HG03159 (cell line): Measurements from ENCODE around the gene TNK1.
"Not testable (repeated sequence)": the region's sequence is repeated elsewhere in the genome, so short reads cannot be mapped to it uniquely, and the experiment has no call there.

ENCODE experiments used
- ATAC-seq: cut with Tn5 transposase; IDR thresholded peaks from one replicate; pipeline ENCODE4 v1.9.1; 2021; ENCODE audit warnings: mild to moderate bottlenecking, moderate library complexity; ENCODE audit not compliant: unreplicated experiment

The TNK1 gene

GRCh38 chr17:7354262-7354843 is 26.5 kb upstream of the TNK1 start:
- no peak for ATAC-seq

- no peak for ATAC-seq
Observed at GRCh38 chr17:7355053-7355452, 25.8 kb upstream of the TNK1 start, which contains the start of gene TMEM95. TMEM95 (plus strand) TSS chr17:7355156; CDS start chr17:7355205, 49 bp downstream.

GRCh38 chr17:7355573-7355972 is 25.3 kb upstream of the TNK1 start:
- no peak for ATAC-seq

GRCh38 chr17:7356072-7356549 is 24.8 kb upstream of the TNK1 start:
- ATAC-seq: no peak

DNA sequence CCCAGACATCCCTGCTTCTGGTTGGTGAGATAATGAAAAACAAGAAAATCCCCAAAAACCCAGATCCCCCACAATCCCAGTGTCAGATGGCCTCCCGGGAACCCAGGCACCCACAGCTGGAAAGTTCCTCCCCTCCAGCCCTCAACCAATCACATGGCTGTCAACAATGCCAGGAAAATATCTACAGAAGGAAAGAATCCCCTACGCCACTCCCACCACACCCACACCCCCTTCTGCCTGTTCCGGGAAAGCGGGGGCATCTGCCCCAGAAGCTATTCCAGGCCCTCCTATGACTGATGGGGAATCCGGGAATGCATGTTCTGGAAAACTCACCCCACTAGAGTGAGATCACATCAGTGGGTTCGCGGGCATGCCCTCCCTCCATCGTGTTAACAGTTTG is 24.1 kb upstream of the TNK1 start:
- ATAC-seq: no peak

DNA sequence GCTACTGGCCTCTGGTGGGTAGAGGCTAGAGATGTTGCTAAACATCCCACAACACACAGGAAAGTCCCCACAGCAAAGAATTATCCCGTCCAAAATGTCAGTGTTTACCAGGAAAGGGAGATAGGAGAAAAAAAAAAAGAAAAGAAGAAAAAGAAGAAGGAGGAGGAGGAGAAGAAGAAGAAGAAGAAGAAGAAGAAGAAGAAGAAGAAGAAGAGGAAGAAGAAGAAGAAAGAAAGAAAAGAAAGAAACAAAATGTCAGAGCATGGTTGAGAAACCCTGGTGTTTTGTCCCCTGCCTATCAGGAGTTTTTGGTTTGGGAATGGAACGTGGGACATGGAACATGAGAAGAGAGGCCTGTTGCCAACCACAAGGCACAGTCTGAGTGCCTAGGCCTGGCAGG is 23.5 kb upstream of the TNK1 start:
- no peak for ATAC-seq

- ATAC-seq: no peak
Observed at GRCh38 chr17:7361906-7362305, 19.0 kb upstream of the TNK1 start.

DNA sequence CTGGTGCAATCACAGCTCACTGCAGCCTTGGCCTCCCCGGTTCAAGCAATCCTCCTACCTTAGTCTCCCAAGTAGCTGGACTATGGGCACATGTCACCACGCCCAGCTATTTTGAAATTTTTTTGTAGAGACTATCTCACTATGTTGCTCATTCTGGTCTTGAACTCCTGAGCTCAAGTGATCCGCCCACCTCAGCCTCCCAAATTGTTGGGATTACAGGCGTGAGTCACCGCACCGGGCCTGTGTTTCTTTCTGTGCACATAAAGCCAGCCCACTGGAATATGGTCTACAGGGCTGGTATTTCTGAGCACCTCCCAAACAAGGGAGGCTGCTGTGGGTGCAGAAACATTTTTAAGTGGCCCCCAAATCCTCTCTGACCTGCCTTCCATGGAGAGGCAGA is 17.6 kb upstream of the TNK1 start:
- no peak for ATAC-seq

GRCh38 chr17:7365963-7366362 is 14.9 kb upstream of the TNK1 start:
- not testable (repeated sequence) for ATAC-seq

GRCh38 chr17:7367083-7367482 is 13.8 kb upstream of the TNK1 start:
- no peak for ATAC-seq

GRCh38 chr17:7367918-7368598 is 12.8 kb upstream of the TNK1 start:
- ATAC-seq: no peak

DNA sequence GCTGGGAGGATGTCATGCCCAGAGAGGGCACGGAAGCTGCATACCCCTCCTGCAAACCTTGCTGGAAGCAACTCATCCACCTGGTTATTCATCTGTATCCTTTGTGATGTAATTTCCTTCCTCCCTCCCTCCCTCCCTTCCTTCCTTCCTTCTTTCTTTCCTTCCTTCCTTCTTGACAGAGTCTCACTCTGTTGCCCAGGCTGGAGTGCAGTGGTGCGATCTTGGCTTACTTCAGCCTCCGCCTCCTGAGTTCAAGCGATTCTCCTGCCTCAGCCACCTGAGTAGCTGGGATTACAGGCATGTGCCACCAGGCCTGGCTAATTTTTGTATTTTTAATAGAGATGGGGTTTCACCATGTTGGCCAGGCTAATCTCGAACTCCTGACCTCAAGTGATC is 12.3 kb upstream of the TNK1 start:
- ATAC-seq: not testable (repeated sequence)

DNA sequence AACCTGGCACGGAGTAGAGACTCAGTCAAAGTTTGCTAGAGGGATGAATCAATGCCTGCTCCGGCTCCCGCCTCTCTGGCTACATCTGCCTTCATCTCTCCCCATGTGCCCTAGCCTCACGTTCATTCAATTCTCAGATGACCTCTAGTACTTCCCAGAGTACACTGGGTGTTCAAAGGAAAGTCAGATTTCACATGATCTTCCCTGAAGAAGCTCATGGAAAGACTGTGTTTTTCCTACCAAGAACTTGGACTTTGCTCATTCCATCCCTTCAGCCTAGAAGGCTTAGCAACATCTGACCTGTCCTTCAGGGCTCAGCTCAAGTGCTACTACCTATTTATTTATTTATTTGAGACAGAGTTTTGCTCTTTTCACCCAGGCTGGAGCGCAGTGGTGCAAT is 11.1 kb upstream of the TNK1 start:
- ATAC-seq: no peak

GRCh38 chr17:7370853-7371252 is 10.0 kb upstream of the TNK1 start:
- no peak for ATAC-seq

GRCh38 chr17:7374353-7374752 is 6.5 kb upstream of the TNK1 start:
- ATAC-seq: no peak

GRCh38 chr17:7379134-7379533 is 1.8 kb upstream of the TNK1 start:
- ATAC-seq: no peak

GRCh38 chr17:7380321-7380720 is 568 bp upstream of the TNK1 start:
- ATAC-seq: no peak

- no peak for ATAC-seq
Observed at GRCh38 chr17:7382901-7383300, 2.0 kb downstream of the TNK1 start.

DNA sequence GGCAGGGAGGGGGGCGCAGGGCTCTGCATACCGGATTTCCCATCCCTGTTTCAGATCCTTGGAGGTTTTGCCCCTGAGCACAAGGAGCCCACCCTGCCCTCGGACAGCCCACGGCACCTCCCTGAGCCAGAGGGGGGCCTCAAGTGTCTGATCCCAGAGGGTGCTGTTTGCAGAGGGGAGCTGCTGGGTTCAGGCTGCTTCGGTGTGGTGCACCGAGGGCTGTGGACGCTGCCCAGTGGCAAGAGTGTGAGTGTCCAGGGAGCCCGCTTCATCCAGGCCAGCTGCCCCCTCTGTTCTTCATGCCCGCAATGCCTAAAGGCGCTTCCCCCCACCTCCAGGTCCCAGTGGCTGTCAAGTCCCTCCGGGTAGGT is 2.5 kb downstream of the TNK1 start:
- no peak for ATAC-seq

- ATAC-seq: peak; percentile 50
Observed at GRCh38 chr17:7383742-7384488, 3.0 kb downstream of the TNK1 start.

DNA sequence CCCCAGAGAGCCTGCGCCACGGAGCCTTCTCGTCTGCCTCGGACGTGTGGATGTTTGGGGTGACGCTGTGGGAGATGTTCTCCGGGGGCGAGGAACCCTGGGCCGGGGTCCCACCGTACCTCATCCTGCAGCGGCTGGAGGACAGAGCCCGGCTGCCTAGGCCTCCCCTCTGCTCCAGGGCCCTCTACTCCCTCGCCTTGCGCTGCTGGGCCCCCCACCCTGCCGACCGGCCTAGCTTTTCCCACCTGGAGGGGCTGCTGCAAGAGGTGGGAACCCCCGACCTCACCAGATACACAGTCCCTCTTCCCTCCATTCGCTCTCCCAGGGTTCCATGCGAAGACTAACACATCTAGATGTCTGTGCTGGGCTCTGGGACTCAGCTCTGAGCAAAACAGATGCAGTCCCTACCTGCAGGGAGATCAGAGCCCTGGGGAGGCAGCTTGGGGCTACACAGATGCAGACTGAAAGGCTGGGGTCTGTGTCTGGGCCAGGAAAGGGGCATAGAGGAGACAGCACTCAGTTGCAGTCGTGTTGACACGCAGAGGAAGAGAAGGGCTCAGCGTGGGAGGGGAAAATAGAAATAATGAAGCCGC is 3.7 kb downstream of the TNK1 start:
- ATAC-seq: no peak

GRCh38 chr17:7388856-7389255 is 8.0 kb downstream of the TNK1 start:
- no peak for ATAC-seq
